Hepatocyte (in vitro differentiated cells): ENCODE measurements around the gene CCDC159. TPM values are rescaled to one million over a fixed set of nuclear protein-coding genes. Genes with fewer than 3 reads are reported as not detected.
"Not testable (repeated sequence)": the region's sequence is repeated elsewhere in the genome, so short reads cannot be mapped to it uniquely, and the experiment has no call there.

Source experiments
- DNase-seq: peaks from one replicate; pipeline ENCODE4 v3.0.0-alpha.2; 2016; ENCODE audit warnings: low spot score
- H2AFZ ChIP-seq: fragments of 200-600 bp; sonication (generic); 2 replicates; pipeline ENCODE4 v1.6.0; 2016; ENCODE audit warnings: antibody characterized with exemption, mild to moderate bottlenecking
- H3K27ac ChIP-seq: fragments of 200-600 bp; sonication (generic); 2 replicates; pipeline ENCODE4 v1.5.1; 2016; ENCODE audit warnings: mild to moderate bottlenecking
- H3K27me3 ChIP-seq: fragments of 200-600 bp; sonication (generic); 2 replicates; pipeline ENCODE4 v1.6.1; 2016
- H3K36me3 ChIP-seq: fragments of 200-600 bp; sonication (generic); replicated peaks from 2 replicates; pipeline ENCODE4 v1.5.1; 2016; ENCODE audit warnings: low read depth; ENCODE audit not compliant: insufficient read depth
- H3K4me1 ChIP-seq: fragments of 200-600 bp; sonication (generic); 2 replicates; pipeline ENCODE4 v1.5.1; 2016; ENCODE audit warnings: mild to moderate bottlenecking, moderate library complexity; ENCODE audit not compliant: insufficient read depth
- H3K4me2 ChIP-seq: fragments of 200-600 bp; sonication (generic); 2 replicates; pipeline ENCODE4 v1.6.0; 2016
- H3K4me3 ChIP-seq: fragments of 200-600 bp; sonication (generic); 2 replicates; pipeline ENCODE4 v1.5.1; 2016; ENCODE audit warnings: mild to moderate bottlenecking
- H3K79me2 ChIP-seq: fragments of 200-600 bp; sonication (generic); 2 replicates; pipeline ENCODE4 v1.6.0; 2017; ENCODE audit warnings: mild to moderate bottlenecking
- H3K9me2 ChIP-seq: fragments of 200-600 bp; sonication (generic); replicated peaks from 2 replicates; pipeline ENCODE4 v1.6.0; 2017; ENCODE audit warnings: mild to moderate bottlenecking; ENCODE audit not compliant: insufficient read depth
- H3K9me3 ChIP-seq: fragments of 200-600 bp; sonication (generic); 2 replicates; pipeline ENCODE4 v1.5.1; 2016; ENCODE audit warnings: low read depth, mild to moderate bottlenecking
- H4K20me1 ChIP-seq: fragments of 200-600 bp; sonication (generic); 2 replicates; pipeline ENCODE4 v1.6.0; 2016; ENCODE audit warnings: mild to moderate bottlenecking; ENCODE audit not compliant: insufficient read depth, poor library complexity, severe bottlenecking
- EZH2 ChIP-seq: fragments of 200-600 bp; sonication (generic); IDR thresholded peaks from 2 replicates; pipeline ENCODE4 v1.6.1; 2016; ENCODE audit warnings: antibody characterized with exemption, mild to moderate bottlenecking, borderline replicate concordance
- EZH2phosphoT487 ChIP-seq: fragments of 200-600 bp; sonication (generic); IDR thresholded peaks from one replicate; pipeline ENCODE4 v1.6.1; 2018; ENCODE audit warnings: antibody characterized with exemption, mild to moderate bottlenecking, low read depth, moderate library complexity; ENCODE audit not compliant: unreplicated experiment, severe bottlenecking
- WGBS: methylation state at CpG from one replicate; pipeline ENCODE4 v1.1.6; 2016; ENCODE audit warnings: low lambda C conversion rate; ENCODE audit errors: missing lambda C conversion rate; 5-methylcytosine and 5-hydroxymethylcytosine counted together
- polyA plus RNA-seq: library from polyadenylated mRNA; unstranded; fragments of >200 nt; fragmentation: Nextera tagmentation; extraction: Ambion mirVana; gene quantifications from 2 replicates; pipeline ENCODE4 v1.2.1, GENCODE V29; 2016
- total RNA-seq: library from RNA; depleted of rRNA; stranded (reverse); fragments of >200 nt; gene quantifications from 2 replicates; pipeline ENCODE4 v1.2.3, GENCODE V29; 2014
- TF ChIP-seq, protein P1 (sequence below): fragments of 200-600 bp; sonication (generic); IDR thresholded peaks from 2 replicates; pipeline ENCODE4 v1.5.1; 2016; ENCODE audit warnings: antibody characterized with exemption, mild to moderate bottlenecking; ENCODE audit not compliant: poor library complexity

CCDC159 gene
- total and polyA plus RNA-seq, 2 experiments from 2014 or later, result 10.1 to 27.1 TPM

- Histone ChIP-seq H3K36me3 (no peaks in the 10 kb centered on the region), H3K27me3 (no peaks in the 10 kb centered on the region), H3K9me3 (no peaks in the 10 kb centered on the region), H3K4me1 (no peaks in the 10 kb centered on the region), H2AFZ (no peak overlapping the region), H3K9me2 (no peaks in the 10 kb centered on the region), H3K4me3 (no peak overlapping the region), H4K20me1 (no peaks in the 10 kb centered on the region), H3K79me2 (no peaks in the 10 kb centered on the region), H3K27ac (no peak overlapping the region), H3K4me2 (no peak overlapping the region)
- no peak for DNase-seq
- WGBS, result 90% methylated on average over 5 of the region's 5 CpGs
- TF ChIP-seq, protein P1, sequence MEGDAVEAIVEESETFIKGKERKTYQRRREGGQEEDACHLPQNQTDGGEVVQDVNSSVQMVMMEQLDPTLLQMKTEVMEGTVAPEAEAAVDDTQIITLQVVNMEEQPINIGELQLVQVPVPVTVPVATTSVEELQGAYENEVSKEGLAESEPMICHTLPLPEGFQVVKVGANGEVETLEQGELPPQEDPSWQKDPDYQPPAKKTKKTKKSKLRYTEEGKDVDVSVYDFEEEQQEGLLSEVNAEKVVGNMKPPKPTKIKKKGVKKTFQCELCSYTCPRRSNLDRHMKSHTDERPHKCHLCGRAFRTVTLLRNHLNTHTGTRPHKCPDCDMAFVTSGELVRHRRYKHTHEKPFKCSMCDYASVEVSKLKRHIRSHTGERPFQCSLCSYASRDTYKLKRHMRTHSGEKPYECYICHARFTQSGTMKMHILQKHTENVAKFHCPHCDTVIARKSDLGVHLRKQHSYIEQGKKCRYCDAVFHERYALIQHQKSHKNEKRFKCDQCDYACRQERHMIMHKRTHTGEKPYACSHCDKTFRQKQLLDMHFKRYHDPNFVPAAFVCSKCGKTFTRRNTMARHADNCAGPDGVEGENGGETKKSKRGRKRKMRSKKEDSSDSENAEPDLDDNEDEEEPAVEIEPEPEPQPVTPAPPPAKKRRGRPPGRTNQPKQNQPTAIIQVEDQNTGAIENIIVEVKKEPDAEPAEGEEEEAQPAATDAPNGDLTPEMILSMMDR, result no peak
- TF ChIP-seq EZH2 (no peak), EZH2phosphoT487 (no peak)
Measured at GRCh38 chr19:11304936-11305335, 41.4 kb upstream of the CCDC159 start.

DNA sequence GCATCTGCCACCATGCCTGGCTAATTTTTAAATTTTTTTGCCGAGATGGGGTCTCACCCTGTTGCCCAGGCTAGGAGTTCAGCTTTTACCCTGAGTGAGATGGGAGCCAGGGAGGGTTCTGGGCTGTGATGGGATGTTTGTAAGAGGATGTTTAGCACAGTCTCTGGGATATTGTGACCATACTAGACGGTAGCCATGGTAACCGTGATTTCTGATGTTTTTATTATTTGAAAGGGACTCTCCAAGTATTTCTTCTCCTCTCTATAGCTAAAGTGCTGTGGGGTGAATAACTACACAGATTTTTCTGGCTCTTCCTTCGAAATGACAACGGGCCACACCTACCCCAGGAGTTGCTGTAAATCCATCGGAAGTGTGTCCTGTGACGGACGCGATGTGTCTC is 40.0 kb upstream of the CCDC159 start:
- no peak for DNase-seq
- Histone ChIP-seq H3K27ac (no peak overlapping the region), H3K27me3 (no peaks in the 10 kb centered on the region), H3K4me1 (no peaks in the 10 kb centered on the region), H3K4me2 (no peak overlapping the region), H3K4me3 (no peak overlapping the region), H3K79me2 (no peaks in the 10 kb centered on the region), H3K9me3 (no peaks in the 10 kb centered on the region), H2AFZ (no peak overlapping the region), H3K36me3 (no peaks in the 10 kb centered on the region), H3K9me2 (no peaks in the 10 kb centered on the region), H4K20me1 (no peaks in the 10 kb centered on the region)
- WGBS, result 91% methylated on average over 9 of the region's 9 CpGs
- TF ChIP-seq EZH2phosphoT487 (no peak), EZH2 (no peak)
- TF ChIP-seq, protein P1, result no peak

- H3K4me1 ChIP-seq, result peaks cover 31% of the 10 kb centered on the region
- H3K27ac ChIP-seq, H3K9me3 ChIP-seq, H3K9me2 ChIP-seq, H3K27me3 ChIP-seq, H3K4me2 ChIP-seq, H3K4me3 ChIP-seq, DNase-seq, H3K79me2 ChIP-seq, H3K36me3 ChIP-seq, H4K20me1 ChIP-seq, H2AFZ ChIP-seq: not testable (repeated sequence)
- WGBS, result 94% methylated on average over 9 of the region's 9 CpGs
Measured at GRCh38 chr19:11320278-11320995, 25.9 kb upstream of the CCDC159 start.

- H3K27me3 ChIP-seq, result no peaks in the 10 kb centered on the region
- no peak overlapping the region for H3K4me2 ChIP-seq
- no peaks in the 10 kb centered on the region for H3K79me2 ChIP-seq
- H3K27ac ChIP-seq, result peak overlapping the region; percentile 81
- no peak overlapping the region for H2AFZ ChIP-seq
- no peaks in the 10 kb centered on the region for H3K9me2 ChIP-seq
- no peak for DNase-seq
- no peaks in the 10 kb centered on the region for H3K36me3 ChIP-seq
- WGBS, result 84% methylated on average over 14 of the region's 14 CpGs
- no peaks in the 10 kb centered on the region for H3K9me3 ChIP-seq
- H4K20me1 ChIP-seq, result no peaks in the 10 kb centered on the region
- H3K4me3 ChIP-seq, result no peak overlapping the region
- no peak for TF ChIP-seq EZH2phosphoT487
- TF ChIP-seq EZH2, result no peak
- TF ChIP-seq, protein P1, result no peak
- peaks cover 31% of the 10 kb centered on the region for H3K4me1 ChIP-seq
Measured at GRCh38 chr19:11321191-11322126, 24.9 kb upstream of the CCDC159 start.
